NT2/D1 (cell line): ENCODE results near the gene PRKAR2B.

Source experiments
- SUZ12 ChIP-seq: IDR thresholded peaks from 2 replicates; pipeline ENCODE4 v1.6.1; 2011; ENCODE audit not compliant: insufficient read length, insufficient read depth; ENCODE audit errors: extremely low read depth
- YY1 ChIP-seq: IDR thresholded peaks from 2 replicates; pipeline ENCODE4 v1.6.1; 2011; ENCODE audit not compliant: insufficient read length, insufficient read depth
- ZNF274 ChIP-seq: IDR thresholded peaks from 2 replicates; pipeline ENCODE4 v1.6.1; 2011; ENCODE audit warnings: mild to moderate bottlenecking, low read depth, low read length

DNA sequence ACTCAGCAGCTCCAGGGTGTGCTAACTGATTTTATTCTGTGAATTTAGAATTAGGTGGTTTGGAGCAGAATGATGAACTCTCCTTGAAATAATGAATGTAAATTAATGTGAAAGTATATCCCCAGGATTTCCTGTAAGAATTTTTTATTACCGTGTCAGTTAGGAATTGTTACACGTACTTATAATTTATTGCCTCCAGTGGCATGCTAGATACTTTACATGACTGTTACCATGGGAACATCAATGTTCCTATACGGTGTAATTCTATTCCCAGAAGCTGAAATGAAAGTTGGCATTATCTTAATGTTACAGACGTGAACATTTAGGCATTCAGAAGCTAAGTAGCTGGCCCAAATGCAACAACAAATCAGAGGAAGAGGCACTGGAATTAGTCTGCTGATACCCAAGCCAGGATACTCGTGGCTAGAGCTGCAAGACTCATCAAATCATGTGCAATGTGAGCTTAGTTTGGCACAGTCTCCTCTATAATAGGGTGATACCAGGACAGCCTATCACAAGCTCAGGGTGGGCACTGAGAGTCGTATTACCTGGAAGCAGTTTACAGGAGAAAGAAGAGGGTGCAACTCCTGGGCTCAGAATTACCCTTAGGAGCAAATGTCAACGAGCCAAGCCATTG, 30.0 kb upstream of the PRKAR2B start:
- TF ChIP-seq SUZ12: no peak
- TF ChIP-seq YY1: no peak
- no peak for TF ChIP-seq ZNF274
